Measurements from ENCODE around the gene CRABP2. TPM values are rescaled to one million over a fixed set of nuclear protein-coding genes. Genes with fewer than 3 reads are reported as not detected.

CRABP2 gene
- total and polyA plus RNA-seq, 12 donors, result 3.1 to 17.8 (median 7.2) TPM

DNA sequence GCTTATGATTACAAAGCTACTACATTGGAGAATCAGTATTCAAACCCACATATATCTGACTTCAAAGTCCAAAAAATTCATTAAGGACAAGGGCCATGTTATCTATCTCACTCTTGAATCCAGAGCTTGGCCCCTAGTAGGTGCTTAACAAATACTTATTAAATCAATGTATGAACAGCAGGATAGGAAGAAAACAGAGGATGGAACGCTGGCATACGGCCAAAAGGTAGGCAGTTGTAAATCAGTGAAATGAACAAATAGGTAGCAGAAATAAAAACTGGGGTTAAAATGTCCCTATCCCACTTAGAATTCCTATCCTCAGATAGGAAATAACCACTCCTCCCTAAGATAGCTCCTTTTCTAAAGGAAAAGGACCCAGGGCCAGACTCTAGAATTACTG, 33.5 kb upstream of the CRABP2 start:
- no peak for DNase-seq
- peaks cover 0 to 8% of the 10 kb centered on the region in 2 donors for H3K4me1 ChIP-seq (replicated peaks in 1 of 2)
- intact Hi-C loops (cut with DNase I), result no loop called here
- no peaks in the 10 kb centered on the region for H3K9me3 ChIP-seq (replicated peaks in 1 of 3)
- H3K27ac ChIP-seq, result no peak overlapping the region
- H3K27me3 ChIP-seq, result no peaks in the 10 kb centered on the region
- H3K36me3 ChIP-seq (replicated peaks in 1 of 2), result peaks cover 0 to 39% of the 10 kb centered on the region in 2 donors
- TF ChIP-seq POLR2A (IDR thresholded peaks at IDR 0.05), result no peak
- no peak for TF ChIP-seq CTCF (IDR thresholded peaks at IDR 0.05)
- H3K4me3 ChIP-seq, result no peak overlapping the region
- 74 to 89% (median 83%) methylated on average over 2 of the region's 2 CpGs for WGBS, 4 donors

DNA sequence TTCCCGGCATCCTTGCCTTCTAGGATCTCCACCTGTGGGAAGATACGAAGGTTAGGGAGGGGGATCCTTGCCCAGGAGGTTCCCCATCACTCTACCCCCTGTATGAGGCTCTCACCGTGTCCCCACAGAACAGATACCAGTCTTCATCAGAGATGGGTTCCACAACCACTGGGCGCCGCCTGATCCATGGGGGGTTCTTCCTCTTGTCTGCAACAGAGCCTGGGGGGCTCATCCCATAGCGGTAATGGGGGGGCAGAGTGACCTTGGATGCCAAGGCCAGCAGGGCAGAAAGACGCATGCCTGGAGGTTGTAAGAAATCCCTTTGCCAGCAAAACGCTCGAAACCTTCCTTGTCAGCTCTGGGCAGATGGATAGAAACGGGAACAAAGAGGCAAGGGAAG, 33.0 kb upstream of the CRABP2 start:
- no peak for TF ChIP-seq CTCF (IDR thresholded peaks at IDR 0.05)
- no peak for TF ChIP-seq POLR2A (IDR thresholded peaks at IDR 0.05)
- Histone ChIP-seq H3K36me3 (replicated peaks in 1 of 2) (peaks cover 0 to 36% of the 10 kb centered on the region in 2 donors), H3K4me1 (replicated peaks in 1 of 2) (peaks cover 0 to 8% of the 10 kb centered on the region in 2 donors), H3K27ac (no peak overlapping the region), H3K27me3 (no peaks in the 10 kb centered on the region), H3K9me3 (replicated peaks in 1 of 3) (no peaks in the 10 kb centered on the region), H3K4me3 (no peak overlapping the region)
- no peak for DNase-seq
- intact Hi-C loops (cut with DNase I), result no loop called here
- WGBS, 4 donors, result 60 to 78% (median 73%) methylated on average over 7 to 10 of the region's 10 CpGs

DNA sequence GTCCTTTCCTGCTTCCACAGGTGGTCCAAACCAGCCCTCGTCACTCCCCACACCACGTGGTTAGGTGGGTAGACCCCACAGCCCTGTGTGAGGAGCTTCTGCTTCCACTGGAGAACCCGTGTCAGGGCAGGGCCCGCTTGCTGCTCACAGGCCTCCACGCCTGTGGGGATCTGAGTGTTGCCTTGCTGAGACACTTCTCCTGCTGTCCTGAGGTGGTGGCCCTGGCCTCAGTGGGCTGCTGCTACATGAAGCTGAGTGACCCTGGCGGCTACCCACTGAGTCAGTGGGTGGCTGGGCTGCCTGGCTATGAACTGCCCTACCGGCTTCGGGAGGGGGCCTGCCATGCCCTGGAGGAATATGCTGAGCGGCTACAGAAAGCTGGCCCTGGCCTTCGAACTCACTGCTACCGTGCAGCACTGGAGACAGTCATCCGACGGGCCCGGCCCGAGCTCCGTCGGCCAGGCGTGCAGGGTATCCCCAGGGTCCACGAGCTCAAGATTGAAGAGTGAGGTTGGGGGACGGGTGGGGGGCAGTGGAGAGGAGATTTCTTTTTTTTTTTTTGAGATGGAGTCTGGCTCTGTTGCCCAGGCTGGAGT, 28.7 kb upstream of the CRABP2 start:
- 93 to 97% (median 94%) methylated on average over 17 to 20 of the region's 20 CpGs for WGBS, 4 donors
- H3K9me3 ChIP-seq (replicated peaks in 1 of 3), result no peaks in the 10 kb centered on the region
- H3K4me3 ChIP-seq, result no peak overlapping the region
- peaks cover 0 to 24% of the 10 kb centered on the region in 2 donors for H3K36me3 ChIP-seq (replicated peaks in 1 of 2)
- H3K4me1 ChIP-seq (replicated peaks in 1 of 2), result peaks cover 6% of the 10 kb centered on the region in 2 donors
- no peak overlapping the region for H3K27ac ChIP-seq
- DNase-seq, result no peak
- intact Hi-C loops (cut with DNase I), result no loop called here
- TF ChIP-seq CTCF (IDR thresholded peaks at IDR 0.05) (no peak), POLR2A (IDR thresholded peaks at IDR 0.05) (no peak)
- H3K27me3 ChIP-seq, result no peaks in the 10 kb centered on the region

DNA sequence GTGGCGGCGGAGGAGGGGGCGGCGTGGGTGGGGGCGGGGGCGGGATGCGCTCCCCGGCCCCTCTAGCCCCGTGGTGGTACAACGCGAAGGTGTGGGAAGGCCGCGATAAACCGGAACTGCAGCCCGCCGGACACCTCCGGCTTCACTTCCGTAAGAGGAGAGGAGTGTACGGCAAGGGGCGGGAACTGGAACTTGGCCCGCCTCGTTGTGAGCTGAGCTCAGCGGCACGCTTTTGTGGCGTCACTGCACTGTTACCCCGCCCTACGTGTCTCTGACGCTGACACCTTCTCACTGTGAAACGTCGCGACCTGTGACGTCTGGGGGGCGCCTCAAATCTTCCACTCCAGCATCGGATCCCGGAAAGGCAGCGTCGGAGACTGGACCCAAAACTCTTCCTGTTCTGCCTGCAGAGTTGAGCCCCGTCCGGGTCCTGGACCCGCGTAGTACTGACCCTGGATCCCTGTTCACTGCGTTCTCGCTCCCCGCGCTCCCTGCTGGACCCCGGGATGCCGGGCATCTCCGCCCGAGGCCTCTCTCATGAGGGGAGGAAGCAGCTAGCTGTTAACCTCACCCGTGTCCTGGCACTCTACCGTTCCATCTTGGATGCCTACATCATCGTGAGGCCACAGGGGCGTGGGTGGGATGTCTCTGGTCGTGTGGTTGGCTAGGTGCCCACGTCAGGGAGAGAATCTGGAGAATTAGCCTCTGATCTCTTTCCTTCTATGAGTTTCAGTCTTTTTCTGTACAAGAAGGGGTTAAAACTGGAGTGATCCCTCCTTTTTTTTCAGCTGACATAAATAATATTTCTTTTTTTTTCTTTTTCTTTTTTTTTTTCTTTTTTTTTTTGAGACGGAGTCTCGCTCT, 23.4 kb upstream of the CRABP2 start, which contains the start of gene ISG20L2:
ISG20L2 (minus strand) TSS at position 168 of the 864 bp plus-strand sequence. CDS start 1,114 bp downstream, outside the sequence.
- H3K9me3 ChIP-seq (replicated peaks in 1 of 3), result no peaks in the 10 kb centered on the region
- no peaks in the 10 kb centered on the region for H3K27me3 ChIP-seq
- peak within 1 kb of the TSS; percentile 84 to 98 (median 90) for H3K27ac ChIP-seq
- peak; percentile 95 to 99 (median 98) for DNase-seq
- peak within 1 kb of the TSS; percentile 81 to 96 (median 93) for H3K4me3 ChIP-seq
- TF ChIP-seq POLR2A (IDR thresholded peaks at IDR 0.05), result peak; percentile 61 to 77
- TF ChIP-seq CTCF (IDR thresholded peaks at IDR 0.05), result peak in 2 of 6 experiments; percentile 3 to 10
- peaks cover 0 to 6% of the 10 kb centered on the region in 2 donors for H3K36me3 ChIP-seq (replicated peaks in 1 of 2)
- H3K4me1 ChIP-seq (replicated peaks in 1 of 2), result peaks cover 31 to 42% of the 10 kb centered on the region in 2 donors
- intact Hi-C loops (cut with DNase I), result loop anchor here in 1 of 2 donors (10.0 kb wide), 1 partner anchor 136 kb away; the partner anchor contains the start of gene NTRK1
- 0 to 3% (median 1%) methylated on average over 20 to 57 of the region's 57 CpGs for WGBS, 4 donors

All from adrenal gland (tissue), 12 donors.